ENCODE measurements around the gene PRKCZ. TPM values are rescaled to one million over a fixed set of nuclear protein-coding genes. Genes with fewer than 3 reads are reported as not detected.
A peak's percentile ranks its signal among the peaks of the same experiment; 100 is the strongest.

Gene PRKCZ
- total and polyA plus RNA-seq, 9 of the 15 experiments (the other 6 are each of a cell fraction or from before 2014, with no cell fraction given), result 0.07 to 3.1 (median 1.3) TPM

DNA sequence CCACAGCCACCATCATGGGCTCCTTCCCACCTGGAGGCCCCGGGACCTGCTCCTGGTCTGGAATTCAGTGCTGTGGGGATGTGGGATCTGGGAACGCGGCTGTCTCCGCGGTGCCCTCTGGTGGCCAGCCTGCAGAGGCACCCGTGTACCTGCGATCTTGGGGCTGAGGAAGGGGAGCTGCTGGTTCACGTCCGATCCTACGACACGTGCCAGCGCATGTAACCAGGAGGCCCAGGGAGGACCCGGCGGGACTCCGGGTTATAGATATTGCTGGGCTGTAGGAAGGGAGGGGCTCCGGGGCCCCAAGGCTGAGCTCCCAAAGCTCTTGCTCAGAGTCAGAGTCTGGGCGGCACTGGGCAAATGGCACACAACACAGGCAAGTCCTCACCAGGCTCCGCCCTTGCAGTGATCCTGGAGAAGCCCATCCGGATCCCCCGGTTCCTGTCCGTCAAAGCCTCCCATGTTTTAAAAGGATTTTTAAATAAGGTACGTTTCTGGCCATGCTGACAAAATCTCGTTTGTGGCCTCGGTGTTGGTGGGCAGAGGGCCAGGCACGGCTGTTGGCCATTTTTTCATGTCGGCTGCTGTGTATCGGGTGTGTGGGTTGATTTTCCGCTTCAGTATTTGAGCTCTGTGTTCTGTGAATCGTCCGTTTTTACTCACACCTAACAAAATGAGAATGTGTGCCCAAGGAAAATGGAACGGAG, 124.3 kb downstream of the PRKCZ start (continued):
- TF ChIP-seq, protein P1, sequence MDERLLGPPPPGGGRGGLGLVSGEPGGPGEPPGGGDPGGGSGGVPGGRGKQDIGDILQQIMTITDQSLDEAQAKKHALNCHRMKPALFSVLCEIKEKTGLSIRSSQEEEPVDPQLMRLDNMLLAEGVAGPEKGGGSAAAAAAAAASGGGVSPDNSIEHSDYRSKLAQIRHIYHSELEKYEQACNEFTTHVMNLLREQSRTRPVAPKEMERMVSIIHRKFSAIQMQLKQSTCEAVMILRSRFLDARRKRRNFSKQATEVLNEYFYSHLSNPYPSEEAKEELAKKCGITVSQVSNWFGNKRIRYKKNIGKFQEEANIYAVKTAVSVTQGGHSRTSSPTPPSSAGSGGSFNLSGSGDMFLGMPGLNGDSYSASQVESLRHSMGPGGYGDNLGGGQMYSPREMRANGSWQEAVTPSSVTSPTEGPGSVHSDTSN (CRISPR knock-in tag; IDR thresholded peaks at IDR 0.05; ENCODE audit: low read depth), result no peak
- TF ChIP-seq, protein P1 (tag; conservative IDR thresholded peaks at IDR 0.05; ENCODE audit: low read depth), result no peak
- TF ChIP-seq STAG1 (CRISPR knock-in tag; IDR thresholded peaks at IDR 0.05; ENCODE audit: borderline replicate concordance) (peak; percentile 14; the same call in 1 of the 2 replicates), CXXC5 (CRISPR knock-in tag; IDR thresholded peaks at IDR 0.05) (peak; percentile 72), L3MBTL2 (IDR thresholded peaks at IDR 0.05) (peak; percentile 80), RFX1 (IDR thresholded peaks at IDR 0.05) (no peak), CTBP1 (IDR thresholded peaks at IDR 0.05; ENCODE audit: borderline replicate concordance) (peak; percentile 47; the same call in 1 of the 2 replicates), ZFP36 (IDR thresholded peaks at IDR 0.05; ENCODE audit: low read depth, low read length, partially characterized antibody) (no peak), MTA3 (IDR thresholded peaks at IDR 0.05; ENCODE audit: borderline replicate concordance) (0 out of 2 replicates have a peak, but pooled peaks have one; percentile 47)
- TF ChIP-seq, protein P2, sequence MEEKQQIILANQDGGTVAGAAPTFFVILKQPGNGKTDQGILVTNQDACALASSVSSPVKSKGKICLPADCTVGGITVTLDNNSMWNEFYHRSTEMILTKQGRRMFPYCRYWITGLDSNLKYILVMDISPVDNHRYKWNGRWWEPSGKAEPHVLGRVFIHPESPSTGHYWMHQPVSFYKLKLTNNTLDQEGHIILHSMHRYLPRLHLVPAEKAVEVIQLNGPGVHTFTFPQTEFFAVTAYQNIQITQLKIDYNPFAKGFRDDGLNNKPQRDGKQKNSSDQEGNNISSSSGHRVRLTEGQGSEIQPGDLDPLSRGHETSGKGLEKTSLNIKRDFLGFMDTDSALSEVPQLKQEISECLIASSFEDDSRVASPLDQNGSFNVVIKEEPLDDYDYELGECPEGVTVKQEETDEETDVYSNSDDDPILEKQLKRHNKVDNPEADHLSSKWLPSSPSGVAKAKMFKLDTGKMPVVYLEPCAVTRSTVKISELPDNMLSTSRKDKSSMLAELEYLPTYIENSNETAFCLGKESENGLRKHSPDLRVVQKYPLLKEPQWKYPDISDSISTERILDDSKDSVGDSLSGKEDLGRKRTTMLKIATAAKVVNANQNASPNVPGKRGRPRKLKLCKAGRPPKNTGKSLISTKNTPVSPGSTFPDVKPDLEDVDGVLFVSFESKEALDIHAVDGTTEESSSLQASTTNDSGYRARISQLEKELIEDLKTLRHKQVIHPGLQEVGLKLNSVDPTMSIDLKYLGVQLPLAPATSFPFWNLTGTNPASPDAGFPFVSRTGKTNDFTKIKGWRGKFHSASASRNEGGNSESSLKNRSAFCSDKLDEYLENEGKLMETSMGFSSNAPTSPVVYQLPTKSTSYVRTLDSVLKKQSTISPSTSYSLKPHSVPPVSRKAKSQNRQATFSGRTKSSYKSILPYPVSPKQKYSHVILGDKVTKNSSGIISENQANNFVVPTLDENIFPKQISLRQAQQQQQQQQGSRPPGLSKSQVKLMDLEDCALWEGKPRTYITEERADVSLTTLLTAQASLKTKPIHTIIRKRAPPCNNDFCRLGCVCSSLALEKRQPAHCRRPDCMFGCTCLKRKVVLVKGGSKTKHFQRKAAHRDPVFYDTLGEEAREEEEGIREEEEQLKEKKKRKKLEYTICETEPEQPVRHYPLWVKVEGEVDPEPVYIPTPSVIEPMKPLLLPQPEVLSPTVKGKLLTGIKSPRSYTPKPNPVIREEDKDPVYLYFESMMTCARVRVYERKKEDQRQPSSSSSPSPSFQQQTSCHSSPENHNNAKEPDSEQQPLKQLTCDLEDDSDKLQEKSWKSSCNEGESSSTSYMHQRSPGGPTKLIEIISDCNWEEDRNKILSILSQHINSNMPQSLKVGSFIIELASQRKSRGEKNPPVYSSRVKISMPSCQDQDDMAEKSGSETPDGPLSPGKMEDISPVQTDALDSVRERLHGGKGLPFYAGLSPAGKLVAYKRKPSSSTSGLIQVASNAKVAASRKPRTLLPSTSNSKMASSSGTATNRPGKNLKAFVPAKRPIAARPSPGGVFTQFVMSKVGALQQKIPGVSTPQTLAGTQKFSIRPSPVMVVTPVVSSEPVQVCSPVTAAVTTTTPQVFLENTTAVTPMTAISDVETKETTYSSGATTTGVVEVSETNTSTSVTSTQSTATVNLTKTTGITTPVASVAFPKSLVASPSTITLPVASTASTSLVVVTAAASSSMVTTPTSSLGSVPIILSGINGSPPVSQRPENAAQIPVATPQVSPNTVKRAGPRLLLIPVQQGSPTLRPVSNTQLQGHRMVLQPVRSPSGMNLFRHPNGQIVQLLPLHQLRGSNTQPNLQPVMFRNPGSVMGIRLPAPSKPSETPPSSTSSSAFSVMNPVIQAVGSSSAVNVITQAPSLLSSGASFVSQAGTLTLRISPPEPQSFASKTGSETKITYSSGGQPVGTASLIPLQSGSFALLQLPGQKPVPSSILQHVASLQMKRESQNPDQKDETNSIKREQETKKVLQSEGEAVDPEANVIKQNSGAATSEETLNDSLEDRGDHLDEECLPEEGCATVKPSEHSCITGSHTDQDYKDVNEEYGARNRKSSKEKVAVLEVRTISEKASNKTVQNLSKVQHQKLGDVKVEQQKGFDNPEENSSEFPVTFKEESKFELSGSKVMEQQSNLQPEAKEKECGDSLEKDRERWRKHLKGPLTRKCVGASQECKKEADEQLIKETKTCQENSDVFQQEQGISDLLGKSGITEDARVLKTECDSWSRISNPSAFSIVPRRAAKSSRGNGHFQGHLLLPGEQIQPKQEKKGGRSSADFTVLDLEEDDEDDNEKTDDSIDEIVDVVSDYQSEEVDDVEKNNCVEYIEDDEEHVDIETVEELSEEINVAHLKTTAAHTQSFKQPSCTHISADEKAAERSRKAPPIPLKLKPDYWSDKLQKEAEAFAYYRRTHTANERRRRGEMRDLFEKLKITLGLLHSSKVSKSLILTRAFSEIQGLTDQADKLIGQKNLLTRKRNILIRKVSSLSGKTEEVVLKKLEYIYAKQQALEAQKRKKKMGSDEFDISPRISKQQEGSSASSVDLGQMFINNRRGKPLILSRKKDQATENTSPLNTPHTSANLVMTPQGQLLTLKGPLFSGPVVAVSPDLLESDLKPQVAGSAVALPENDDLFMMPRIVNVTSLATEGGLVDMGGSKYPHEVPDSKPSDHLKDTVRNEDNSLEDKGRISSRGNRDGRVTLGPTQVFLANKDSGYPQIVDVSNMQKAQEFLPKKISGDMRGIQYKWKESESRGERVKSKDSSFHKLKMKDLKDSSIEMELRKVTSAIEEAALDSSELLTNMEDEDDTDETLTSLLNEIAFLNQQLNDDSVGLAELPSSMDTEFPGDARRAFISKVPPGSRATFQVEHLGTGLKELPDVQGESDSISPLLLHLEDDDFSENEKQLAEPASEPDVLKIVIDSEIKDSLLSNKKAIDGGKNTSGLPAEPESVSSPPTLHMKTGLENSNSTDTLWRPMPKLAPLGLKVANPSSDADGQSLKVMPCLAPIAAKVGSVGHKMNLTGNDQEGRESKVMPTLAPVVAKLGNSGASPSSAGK (IDR thresholded peaks at IDR 0.05), result peak; percentile 73
- TF ChIP-seq, protein P3, sequence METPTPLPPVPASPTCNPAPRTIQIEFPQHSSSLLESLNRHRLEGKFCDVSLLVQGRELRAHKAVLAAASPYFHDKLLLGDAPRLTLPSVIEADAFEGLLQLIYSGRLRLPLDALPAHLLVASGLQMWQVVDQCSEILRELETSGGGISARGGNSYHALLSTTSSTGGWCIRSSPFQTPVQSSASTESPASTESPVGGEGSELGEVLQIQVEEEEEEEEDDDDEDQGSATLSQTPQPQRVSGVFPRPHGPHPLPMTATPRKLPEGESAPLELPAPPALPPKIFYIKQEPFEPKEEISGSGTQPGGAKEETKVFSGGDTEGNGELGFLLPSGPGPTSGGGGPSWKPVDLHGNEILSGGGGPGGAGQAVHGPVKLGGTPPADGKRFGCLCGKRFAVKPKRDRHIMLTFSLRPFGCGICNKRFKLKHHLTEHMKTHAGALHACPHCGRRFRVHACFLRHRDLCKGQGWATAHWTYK (CRISPR knock-in tag; IDR thresholded peaks at IDR 0.05), result no peak
